ENCODE data around the gene LIG3.
"Not testable (repeated sequence)": the region's sequence is repeated elsewhere in the genome, so short reads cannot be mapped to it uniquely, and the experiment has no call there.

The LIG3 gene

DNA sequence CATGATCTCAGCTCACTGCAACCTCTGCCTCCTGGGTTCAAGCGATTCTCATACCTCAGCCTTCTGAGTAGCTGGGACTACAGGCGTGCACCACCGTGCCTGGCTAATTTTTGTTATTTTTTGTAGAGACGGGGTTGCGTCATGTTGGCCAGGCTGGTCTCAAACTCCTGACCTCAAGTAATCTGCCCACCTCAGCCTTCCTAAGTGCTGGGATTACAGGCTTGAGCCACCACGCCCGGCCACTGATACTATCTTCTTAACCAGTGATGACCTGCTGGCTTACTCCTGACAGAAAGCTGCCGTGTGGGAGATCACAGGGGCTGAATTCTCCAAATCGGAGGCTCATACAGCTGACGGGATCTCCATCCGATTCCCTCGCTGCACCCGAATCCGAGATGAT, 20.7 kb downstream of the LIG3 start:
- H3K4me2 ChIP-seq (ENCODE audit: low read length, poor library complexity, severe bottlenecking); H3K9ac ChIP-seq (ENCODE audit: low read length); H3K27me3 ChIP-seq (ENCODE audit: control insufficient read depth in 1 of 2, insufficient read depth in 1 of 2, low read length in 2 of 2); H2BK5ac ChIP-seq (ENCODE audit: low read depth, low read length, poor library complexity, severe bottlenecking); H2AK5ac ChIP-seq (ENCODE audit: low read length, severe bottlenecking); H3K14ac ChIP-seq (ENCODE audit: low read length in 2 of 2); H3K4me3 ChIP-seq (ENCODE audit: insufficient read depth in 1 of 2, low read depth in 1 of 2, low read length in 2 of 2); H3K18ac ChIP-seq (ENCODE audit: low read depth in 1 of 2, low read length in 2 of 2); H3K9me3 ChIP-seq (ENCODE audit: control insufficient read depth, low read length); H2BK12ac ChIP-seq (ENCODE audit: low read length in 2 of 2); DNase-seq; H4K91ac ChIP-seq (ENCODE audit: low read length); H2BK15ac ChIP-seq (ENCODE audit: low read depth, poor library complexity, severe bottlenecking); H2BK120ac ChIP-seq (ENCODE audit: low read depth, low read length); H3K27ac ChIP-seq (ENCODE audit: low read length, poor library complexity, severe bottlenecking); H4K8ac ChIP-seq (ENCODE audit: low read length); H3K4ac ChIP-seq (ENCODE audit: low read depth in 1 of 2, low read length in 2 of 2); H2AFZ ChIP-seq (ENCODE audit: low read depth, low read length); H3K23ac ChIP-seq (ENCODE audit: low read length in 2 of 2): not testable (repeated sequence)
- Histone ChIP-seq H3K79me1 (replicated peaks; ENCODE audit: low read length, poor library complexity, severe bottlenecking) (peaks cover 19% of the 10 kb centered on the region), H3K36me3 (ENCODE audit: control insufficient read depth in 1 of 2, insufficient read depth in 2 of 2, low read depth in 1 of 2, low read length in 2 of 2) (peaks cover 42 to 47% of the 10 kb centered on the region in 2 experiments), H3K4me1 (ENCODE audit: control insufficient read depth, insufficient read depth, low read depth, low read length) (peaks cover 24% of the 10 kb centered on the region)
- 96% methylated on average over 14 of the region's 14 CpGs for WGBS

- H2BK15ac ChIP-seq (ENCODE audit: low read depth, poor library complexity, severe bottlenecking) = no peak overlapping the region
- H3K9ac ChIP-seq (ENCODE audit: low read length) = no peak overlapping the region
- no peak overlapping the region for H3K4ac ChIP-seq (ENCODE audit: low read depth in 1 of 2, low read length in 2 of 2)
- no peak overlapping the region for H3K4me3 ChIP-seq (ENCODE audit: insufficient read depth in 1 of 2, low read depth in 1 of 2, low read length in 2 of 2)
- H3K18ac ChIP-seq (ENCODE audit: low read depth in 1 of 2, low read length in 2 of 2) = no peak overlapping the region
- DNase-seq = no peak
- peaks cover 40 to 48% of the 10 kb centered on the region in 2 experiments for H3K36me3 ChIP-seq (ENCODE audit: control insufficient read depth in 1 of 2, insufficient read depth in 2 of 2, low read depth in 1 of 2, low read length in 2 of 2)
- no peak overlapping the region for H2BK5ac ChIP-seq (ENCODE audit: low read depth, low read length, poor library complexity, severe bottlenecking)
- WGBS = 100% methylated on average over 2 of the region's 2 CpGs
- H3K4me1 ChIP-seq (ENCODE audit: control insufficient read depth, insufficient read depth, low read depth, low read length) = peaks cover 24% of the 10 kb centered on the region
- no peak overlapping the region for H3K27ac ChIP-seq (ENCODE audit: low read length, poor library complexity, severe bottlenecking)
- no peak overlapping the region for H2AK5ac ChIP-seq (ENCODE audit: low read length, severe bottlenecking)
- no peak overlapping the region for H3K14ac ChIP-seq (ENCODE audit: low read length in 2 of 2)
- no peak overlapping the region for H3K4me2 ChIP-seq (ENCODE audit: low read length, poor library complexity, severe bottlenecking)
- no peak overlapping the region for H2BK12ac ChIP-seq (ENCODE audit: low read length in 2 of 2)
- H4K8ac ChIP-seq (ENCODE audit: low read length) = no peak overlapping the region
- no peak overlapping the region for H2BK120ac ChIP-seq (ENCODE audit: low read depth, low read length)
- no peak overlapping the region for H2AFZ ChIP-seq (ENCODE audit: low read depth, low read length)
- H3K23ac ChIP-seq (ENCODE audit: low read length in 2 of 2) = no peak overlapping the region
- H3K9me3 ChIP-seq (ENCODE audit: control insufficient read depth, low read length) = no peaks in the 10 kb centered on the region
- H3K79me1 ChIP-seq (replicated peaks; ENCODE audit: low read length, poor library complexity, severe bottlenecking) = peaks cover 20% of the 10 kb centered on the region
- H4K91ac ChIP-seq (ENCODE audit: low read length) = no peak overlapping the region
- H3K27me3 ChIP-seq (ENCODE audit: control insufficient read depth in 1 of 2, insufficient read depth in 1 of 2, low read length in 2 of 2) = no peaks in the 10 kb centered on the region
Measured at GRCh38 chr17:35001549-35001948, 21.2 kb downstream of the LIG3 start.

DNA sequence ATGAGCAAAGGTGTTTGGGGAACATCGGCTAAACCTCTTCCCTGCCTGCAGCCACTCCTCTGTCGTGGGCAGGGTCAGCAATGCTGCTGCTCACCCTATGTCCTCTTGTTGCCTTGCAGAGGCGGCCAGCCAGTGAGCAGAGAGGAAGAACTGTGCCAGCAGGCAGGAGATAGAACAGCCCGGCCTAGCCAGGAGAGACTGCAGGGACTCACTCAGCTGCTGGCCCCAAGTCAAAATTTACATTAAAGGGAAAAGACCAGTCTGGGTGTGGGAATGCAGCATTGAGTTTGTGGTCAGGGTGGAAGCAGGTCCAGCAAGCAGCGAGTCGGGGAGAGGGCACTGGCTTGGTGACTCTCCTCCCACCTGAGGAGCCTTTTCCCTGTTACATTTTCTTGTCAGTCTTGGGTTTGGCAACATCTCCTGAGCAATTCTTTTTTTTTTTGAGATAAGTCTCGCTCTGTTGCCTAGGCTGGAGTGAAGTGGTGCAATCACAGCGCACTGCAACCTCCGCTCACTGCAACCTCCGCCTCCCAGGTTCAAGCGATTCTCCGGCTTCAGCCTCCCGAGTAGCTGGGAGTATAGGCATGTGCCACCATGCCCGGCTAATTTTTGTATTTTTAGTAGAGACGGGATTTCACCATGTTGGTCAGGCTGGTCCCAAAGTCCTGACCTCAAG, 22.7 kb downstream of the LIG3 start:
- Histone ChIP-seq H2AK5ac (ENCODE audit: low read length, severe bottlenecking) (peak overlapping the region; percentile 41), H2BK120ac (ENCODE audit: low read depth, low read length) (no peak overlapping the region), H3K9ac (ENCODE audit: low read length) (no peak overlapping the region), H3K79me1 (replicated peaks; ENCODE audit: low read length, poor library complexity, severe bottlenecking) (peaks cover 21% of the 10 kb centered on the region), H3K14ac (ENCODE audit: low read length in 2 of 2) (no peak overlapping the region), H3K4me3 (ENCODE audit: insufficient read depth in 1 of 2, low read depth in 1 of 2, low read length in 2 of 2) (no peak overlapping the region), H2BK12ac (ENCODE audit: low read length in 2 of 2) (no peak overlapping the region), H3K27me3 (ENCODE audit: control insufficient read depth in 1 of 2, insufficient read depth in 1 of 2, low read length in 2 of 2) (no peaks in the 10 kb centered on the region), H3K4ac (ENCODE audit: low read depth in 1 of 2, low read length in 2 of 2) (no peak overlapping the region), H3K27ac (ENCODE audit: low read length, poor library complexity, severe bottlenecking) (peak overlapping the region; percentile 9), H3K4me1 (ENCODE audit: control insufficient read depth, insufficient read depth, low read depth, low read length) (peaks cover 21% of the 10 kb centered on the region), H3K4me2 (ENCODE audit: low read length, poor library complexity, severe bottlenecking) (no peak overlapping the region), H3K18ac (ENCODE audit: low read depth in 1 of 2, low read length in 2 of 2) (no peak overlapping the region), H4K91ac (ENCODE audit: low read length) (no peak overlapping the region), H2BK5ac (ENCODE audit: low read depth, low read length, poor library complexity, severe bottlenecking) (no peak overlapping the region), H2AFZ (ENCODE audit: low read depth, low read length) (no peak overlapping the region), H3K36me3 (ENCODE audit: control insufficient read depth in 1 of 2, insufficient read depth in 2 of 2, low read depth in 1 of 2, low read length in 2 of 2) (peaks cover 41 to 58% of the 10 kb centered on the region in 2 experiments), H3K9me3 (ENCODE audit: control insufficient read depth, low read length) (no peaks in the 10 kb centered on the region), H4K8ac (ENCODE audit: low read length) (no peak overlapping the region), H3K23ac (ENCODE audit: low read length in 2 of 2) (peak overlapping the region in 1 of 2 experiments; percentile 9), H2BK15ac (ENCODE audit: low read depth, poor library complexity, severe bottlenecking) (no peak overlapping the region)
- DNase-seq = no peak
- 96% methylated on average over 15 of the region's 15 CpGs for WGBS

GRCh38 chr17:35003778-35004177, 23.5 kb downstream of the LIG3 start:
- no peak overlapping the region for H3K14ac ChIP-seq (ENCODE audit: low read length in 2 of 2)
- no peak overlapping the region for H2BK120ac ChIP-seq (ENCODE audit: low read depth, low read length)
- no peak overlapping the region for H4K8ac ChIP-seq (ENCODE audit: low read length)
- H2BK12ac ChIP-seq (ENCODE audit: low read length in 2 of 2) = no peak overlapping the region
- no peak overlapping the region for H2BK15ac ChIP-seq (ENCODE audit: low read depth, poor library complexity, severe bottlenecking)
- peaks cover 18% of the 10 kb centered on the region for H3K79me1 ChIP-seq (replicated peaks; ENCODE audit: low read length, poor library complexity, severe bottlenecking)
- H3K4me3 ChIP-seq (ENCODE audit: insufficient read depth in 1 of 2, low read depth in 1 of 2, low read length in 2 of 2) = no peak overlapping the region
- no peak overlapping the region for H2AK5ac ChIP-seq (ENCODE audit: low read length, severe bottlenecking)
- no peak overlapping the region for H3K18ac ChIP-seq (ENCODE audit: low read depth in 1 of 2, low read length in 2 of 2)
- H2AFZ ChIP-seq (ENCODE audit: low read depth, low read length) = no peak overlapping the region
- H3K4me2 ChIP-seq (ENCODE audit: low read length, poor library complexity, severe bottlenecking) = no peak overlapping the region
- H2BK5ac ChIP-seq (ENCODE audit: low read depth, low read length, poor library complexity, severe bottlenecking) = no peak overlapping the region
- peaks cover 38 to 56% of the 10 kb centered on the region in 2 experiments for H3K36me3 ChIP-seq (ENCODE audit: control insufficient read depth in 1 of 2, insufficient read depth in 2 of 2, low read depth in 1 of 2, low read length in 2 of 2)
- no peak overlapping the region for H3K23ac ChIP-seq (ENCODE audit: low read length in 2 of 2)
- DNase-seq = no peak
- peaks cover 14% of the 10 kb centered on the region for H3K4me1 ChIP-seq (ENCODE audit: control insufficient read depth, insufficient read depth, low read depth, low read length)
- WGBS = 91% methylated on average over 1 of the region's 4 CpGs
- H3K9me3 ChIP-seq (ENCODE audit: control insufficient read depth, low read length) = no peaks in the 10 kb centered on the region
- H3K27me3 ChIP-seq (ENCODE audit: control insufficient read depth in 1 of 2, insufficient read depth in 1 of 2, low read length in 2 of 2) = no peaks in the 10 kb centered on the region
- no peak overlapping the region for H3K27ac ChIP-seq (ENCODE audit: low read length, poor library complexity, severe bottlenecking)
- no peak overlapping the region for H3K9ac ChIP-seq (ENCODE audit: low read length)
- no peak overlapping the region for H3K4ac ChIP-seq (ENCODE audit: low read depth in 1 of 2, low read length in 2 of 2)
- no peak overlapping the region for H4K91ac ChIP-seq (ENCODE audit: low read length)
